ENCODE data around the gene GRAMD1A.
"Not testable (repeated sequence)": the region's sequence is repeated elsewhere in the genome, so short reads cannot be mapped to it uniquely, and the experiment has no call there.

Gene GRAMD1A

DNA sequence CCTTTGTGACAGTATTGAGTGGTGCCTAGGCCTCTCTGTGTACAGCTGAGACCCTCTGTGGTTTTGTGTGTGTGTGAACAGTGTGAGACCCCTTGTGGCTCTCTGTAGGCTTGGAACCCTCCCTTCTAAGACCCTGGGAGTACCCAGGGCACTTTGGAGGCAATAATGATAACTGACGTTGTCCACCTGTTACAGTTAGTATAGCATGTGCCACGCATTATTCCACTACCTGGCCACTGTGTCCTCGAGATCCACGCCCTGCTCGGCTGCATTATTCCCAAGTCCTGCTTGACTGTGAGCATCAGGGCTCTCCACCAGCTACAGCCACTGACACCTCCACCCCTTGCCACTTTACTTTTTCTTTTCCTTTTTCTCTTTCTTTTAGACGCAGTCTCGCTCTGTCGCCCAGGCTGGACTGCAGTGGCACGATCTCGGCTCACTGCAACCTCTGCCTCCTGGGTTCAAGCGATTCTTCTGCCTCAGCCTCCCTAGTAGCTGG is 2.0 kb downstream of the GRAMD1A start:
- no peak for DNase-seq (ENCODE audit: extremely low spot score)
- TF ChIP-seq, protein P1, sequence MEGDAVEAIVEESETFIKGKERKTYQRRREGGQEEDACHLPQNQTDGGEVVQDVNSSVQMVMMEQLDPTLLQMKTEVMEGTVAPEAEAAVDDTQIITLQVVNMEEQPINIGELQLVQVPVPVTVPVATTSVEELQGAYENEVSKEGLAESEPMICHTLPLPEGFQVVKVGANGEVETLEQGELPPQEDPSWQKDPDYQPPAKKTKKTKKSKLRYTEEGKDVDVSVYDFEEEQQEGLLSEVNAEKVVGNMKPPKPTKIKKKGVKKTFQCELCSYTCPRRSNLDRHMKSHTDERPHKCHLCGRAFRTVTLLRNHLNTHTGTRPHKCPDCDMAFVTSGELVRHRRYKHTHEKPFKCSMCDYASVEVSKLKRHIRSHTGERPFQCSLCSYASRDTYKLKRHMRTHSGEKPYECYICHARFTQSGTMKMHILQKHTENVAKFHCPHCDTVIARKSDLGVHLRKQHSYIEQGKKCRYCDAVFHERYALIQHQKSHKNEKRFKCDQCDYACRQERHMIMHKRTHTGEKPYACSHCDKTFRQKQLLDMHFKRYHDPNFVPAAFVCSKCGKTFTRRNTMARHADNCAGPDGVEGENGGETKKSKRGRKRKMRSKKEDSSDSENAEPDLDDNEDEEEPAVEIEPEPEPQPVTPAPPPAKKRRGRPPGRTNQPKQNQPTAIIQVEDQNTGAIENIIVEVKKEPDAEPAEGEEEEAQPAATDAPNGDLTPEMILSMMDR (IDR thresholded peaks at IDR 0.05; ENCODE audit: control extremely low read depth, extremely low read depth, low read depth, missing control alignments): no peak
- ChIA-PET CTCF (interaction anchor here (0.7 to 2.2 kb wide), 5 partner anchors 7 to 28 kb away, joined by 3 to 6 read pairs (median 4); no protein-coding TSS in a partner anchor), POLR2A (interaction anchor here (0.9 kb wide), 1 partner anchor 13 kb away, joined by 3 read pairs; no protein-coding TSS in a partner anchor)

DNA sequence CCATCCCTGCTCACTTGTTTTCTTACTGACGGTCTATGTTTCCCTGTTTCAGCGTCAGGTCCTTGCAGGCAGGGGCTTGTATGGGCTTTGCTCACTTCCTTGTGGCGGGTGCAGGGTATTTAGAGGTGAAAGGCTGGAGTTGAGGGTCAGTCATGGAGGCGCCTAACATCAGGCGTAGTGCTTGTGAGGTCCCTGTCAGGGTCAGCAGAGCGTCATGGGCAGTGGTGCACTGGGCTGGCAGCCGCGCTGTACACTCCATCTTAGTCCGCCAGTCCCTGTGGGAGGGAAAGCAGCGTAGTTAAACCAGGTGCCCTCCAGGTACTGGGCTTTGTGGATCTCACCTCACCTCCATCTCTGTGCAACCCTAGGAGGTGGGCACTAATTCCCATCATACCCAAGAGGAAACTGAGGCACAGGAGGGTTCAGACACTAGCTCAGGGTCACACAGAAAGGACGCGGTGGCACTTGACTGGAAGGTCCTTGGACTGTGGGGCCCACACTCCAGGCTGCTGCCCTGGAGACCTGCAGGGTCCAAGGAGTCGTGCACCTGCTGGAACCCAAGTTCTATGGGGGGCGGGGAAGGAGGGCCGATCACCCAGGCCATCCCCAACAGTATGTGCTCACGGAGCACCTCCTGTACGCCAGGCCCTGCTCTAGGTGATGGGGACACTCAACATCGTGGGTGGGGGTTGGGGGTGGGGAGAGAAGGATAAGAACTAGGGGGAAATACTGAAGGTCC is 4.6 kb downstream of the GRAMD1A start:
- TF ChIP-seq, protein P1 (IDR thresholded peaks at IDR 0.05; ENCODE audit: control extremely low read depth, extremely low read depth, low read depth, missing control alignments): no peak
- no peak for DNase-seq (ENCODE audit: extremely low spot score)
- ChIA-PET POLR2A (no interaction called here), CTCF (interaction anchor here (1.0 to 1.3 kb wide), 2 partner anchors 8 to 39 kb away, joined by 3 read pairs; no protein-coding TSS in a partner anchor)

DNA sequence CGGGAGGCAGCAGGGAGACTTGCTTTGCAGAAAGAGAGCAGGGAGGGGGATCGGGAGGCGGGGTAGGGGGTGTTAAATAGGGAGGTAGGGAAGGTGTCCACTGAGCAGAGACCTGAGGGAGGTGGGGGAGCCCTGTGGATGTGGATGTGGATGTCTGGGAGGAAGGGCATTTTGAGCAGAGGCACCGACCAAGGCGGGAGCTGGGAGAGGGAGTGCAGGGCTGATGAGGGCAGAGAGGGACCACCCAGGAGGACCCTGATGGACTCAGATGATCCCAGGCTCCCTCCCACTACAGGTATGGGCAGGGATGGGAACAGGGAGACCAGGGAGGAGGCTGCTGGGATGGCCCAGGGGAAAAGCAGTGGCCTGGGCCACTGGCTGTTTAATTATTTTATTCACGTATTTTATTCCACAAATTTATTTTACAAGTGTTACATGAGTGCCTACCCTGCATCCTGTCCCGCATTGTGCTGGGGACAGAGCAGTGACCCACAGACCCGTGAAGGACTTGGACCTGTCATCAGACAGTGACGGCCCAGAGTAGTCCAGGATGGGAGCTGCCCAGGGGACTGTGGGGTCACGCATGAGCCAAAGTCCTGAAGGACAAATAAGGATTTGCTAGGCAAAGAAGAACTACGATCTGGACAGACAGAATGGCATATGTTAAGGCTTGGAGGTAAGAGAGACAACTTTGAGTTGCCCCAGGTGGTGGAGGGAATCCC is 5.3 kb downstream of the GRAMD1A start:
- TF ChIP-seq, protein P1 (IDR thresholded peaks at IDR 0.05; ENCODE audit: control extremely low read depth, extremely low read depth, low read depth, missing control alignments): no peak
- CTCF ChIA-PET: interaction anchor here (10.2 kb wide), 1 partner anchor 31 kb away, joined by 120 read pairs; no protein-coding TSS in a partner anchor
- DNase-seq (ENCODE audit: extremely low spot score): no peak
- POLR2A ChIA-PET: no interaction called here

DNA sequence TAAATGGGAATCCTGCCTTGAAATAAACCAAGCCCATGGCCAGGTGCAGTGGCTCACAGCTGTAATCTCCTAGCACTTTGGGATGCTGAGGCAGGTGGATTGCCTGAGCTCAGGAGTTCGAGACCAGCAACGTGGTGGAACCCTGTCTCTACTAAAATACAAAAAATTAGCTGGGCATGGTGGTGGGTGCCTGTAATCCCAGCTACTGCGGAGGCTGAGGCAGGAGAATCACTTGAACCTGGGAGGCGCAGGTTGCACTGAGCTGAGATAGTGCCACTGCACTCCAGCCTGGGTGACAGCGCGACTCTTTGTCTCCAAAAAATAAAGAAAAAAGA is 5.9 kb downstream of the GRAMD1A start:
- CTCF ChIA-PET: interaction anchor here (2.6 to 10.2 kb wide), 2 partner anchors 10 to 32 kb away, joined by 6 to 120 read pairs; no protein-coding TSS in a partner anchor
- DNase-seq (ENCODE audit: extremely low spot score); POLR2A ChIA-PET: not testable (repeated sequence)

DNA sequence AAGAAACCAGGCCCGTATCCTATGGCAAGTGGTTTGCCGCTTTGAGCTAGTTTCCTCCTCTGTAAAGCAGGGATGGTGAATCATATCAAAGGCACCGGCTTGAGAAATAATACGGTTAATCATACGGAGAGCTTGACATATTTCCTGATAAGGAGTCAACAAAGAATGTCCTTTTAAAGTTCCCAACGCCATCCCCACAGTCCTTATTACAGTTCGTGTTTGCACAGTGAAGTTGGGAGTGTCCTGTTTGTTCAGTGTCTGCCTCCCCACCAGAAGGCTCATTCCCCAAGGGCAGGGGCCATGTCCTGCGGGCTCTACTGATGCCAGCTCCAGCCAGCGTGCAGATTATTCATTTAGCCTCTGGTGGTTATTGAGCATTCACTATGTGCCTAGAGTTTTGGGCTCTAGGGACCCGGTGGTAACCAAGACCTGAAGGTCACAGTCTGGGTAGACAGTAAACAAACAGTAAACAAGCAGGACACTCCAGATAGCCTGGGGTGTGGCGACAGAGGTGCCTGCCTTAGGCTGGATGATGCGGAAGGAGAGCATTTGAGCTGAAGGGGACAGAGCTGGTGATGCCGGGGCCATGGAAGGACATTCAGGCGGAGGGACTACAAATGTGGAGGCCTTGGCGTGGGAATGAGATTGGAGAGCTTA is 6.3 kb downstream of the GRAMD1A start:
- ChIA-PET CTCF (interaction anchor here (1.3 to 10.2 kb wide), 3 partner anchors 10 to 32 kb away, joined by 4 to 120 read pairs (median 6); no protein-coding TSS in a partner anchor), POLR2A (no interaction called here)
- no peak for DNase-seq (ENCODE audit: extremely low spot score)
- TF ChIP-seq, protein P1 (IDR thresholded peaks at IDR 0.05; ENCODE audit: control extremely low read depth, extremely low read depth, low read depth, missing control alignments): no peak

DNA sequence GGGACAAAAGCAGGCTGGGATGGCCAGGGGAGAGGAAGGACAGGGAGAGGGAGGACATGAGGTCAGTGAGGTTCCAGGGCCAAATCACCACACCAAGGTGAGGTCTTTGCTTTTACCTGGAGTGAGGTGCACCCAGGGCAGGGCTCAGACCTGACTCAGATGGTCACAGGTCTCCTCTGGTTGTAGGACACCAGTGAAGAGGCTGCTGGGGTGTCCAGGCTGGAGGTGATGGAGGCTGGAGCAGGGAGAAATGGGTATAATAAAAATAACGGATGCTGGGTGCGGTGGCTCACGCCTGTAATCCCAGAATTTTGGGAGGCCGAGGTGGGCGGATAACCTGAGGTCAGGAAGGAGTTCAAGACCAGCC is 6.9 kb downstream of the GRAMD1A start:
- ChIA-PET CTCF (interaction anchor here (1.3 to 10.2 kb wide), 3 partner anchors 11 to 33 kb away, joined by 4 to 120 read pairs (median 6); no protein-coding TSS in a partner anchor), POLR2A (no interaction called here)
- TF ChIP-seq, protein P1 (IDR thresholded peaks at IDR 0.05; ENCODE audit: control extremely low read depth, extremely low read depth, low read depth, missing control alignments): no peak
- DNase-seq (ENCODE audit: extremely low spot score): no peak

DNA sequence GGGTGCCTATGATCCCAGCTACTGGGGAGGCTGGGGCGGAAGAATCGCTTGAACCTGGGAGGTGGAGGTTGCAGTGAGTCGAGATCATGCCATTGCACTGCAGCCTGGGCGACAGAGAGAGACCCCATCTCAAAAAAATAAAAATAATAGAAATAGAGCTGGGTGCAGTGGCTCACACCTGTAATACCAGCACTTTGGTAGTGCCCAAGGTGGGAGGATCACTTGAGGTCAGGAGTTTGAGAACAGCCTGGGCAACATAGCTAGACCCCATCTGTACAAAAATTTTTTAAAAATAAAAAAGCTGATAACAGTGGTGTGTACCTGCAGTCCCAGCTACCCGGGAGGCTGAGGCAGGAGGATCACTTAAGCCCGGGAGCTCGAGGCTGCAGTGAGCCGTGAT is 7.3 kb downstream of the GRAMD1A start:
- CTCF ChIA-PET: interaction anchor here (1.3 to 10.2 kb wide), 3 partner anchors 11 to 33 kb away, joined by 4 to 120 read pairs (median 6); no protein-coding TSS in a partner anchor
- DNase-seq (ENCODE audit: extremely low spot score); POLR2A ChIA-PET: not testable (repeated sequence)
